K562 (cell line): ENCODE data around the gene PIP4K2C.
A peak's percentile ranks its signal among the peaks of the same experiment; 100 is the strongest.

ENCODE experiments used
- CTCF ChIP-seq, 3 experiments: IDR thresholded peaks in 2 of 3; conservative IDR thresholded peaks in 1 of 3; 2 replicates each; pipeline ENCODE4 v1.5.1; 2011 to 2012; ENCODE audit warnings: low read length in 3 of 3, mild to moderate bottlenecking in 3 of 3, control low read depth in 2 of 3, improper control_type of control experiment in 1 of 3, inconsistent platforms in 1 of 3, low read depth in 1 of 3, mixed read lengths in 1 of 3, moderate library complexity in 1 of 3; ENCODE audit not compliant: insufficient read depth in 2 of 3
- ELF4 ChIP-seq: fragments of 450-650 bp; formaldehyde crosslinking; IDR thresholded peaks from 2 replicates; pipeline ENCODE4 v1.4.0; 2022; ENCODE audit warnings: missing genetic modification characterization
- HDGF ChIP-seq: fragments of 450-650 bp; IDR thresholded peaks from 2 replicates; pipeline ENCODE4 v1.6.1; 2016

GRCh38 chr12:57583008-57583831 lies 7.8 kb upstream of the PIP4K2C start:
- TF ChIP-seq HDGF (0 out of 2 replicates have a peak, but pooled peaks have one; percentile 57), ELF4 (CRISPR knock-in tag) (no peak), CTCF (IDR thresholded peaks at IDR 0.05 in 2 of 3, conservative IDR thresholded peaks at IDR 0.05 in 1 of 3; ENCODE audit: insufficient read depth in 2 of 3, low read depth in 1 of 3, low read length in 3 of 3) (peak; percentile 97 to 99 (median 99))
